GM12801 (cell line): ENCODE measurements around the gene BRSK2.

Source experiments
- CTCF ChIP-seq: IDR thresholded peaks from one replicate; pipeline ENCODE4 v1.5.1; 2011; ENCODE audit warnings: control low read depth; ENCODE audit not compliant: insufficient read length; ENCODE audit errors: extremely low read depth

Gene BRSK2

GRCh38 chr11:1392561-1392960 lies 2.8 kb downstream of the BRSK2 start:
- TF ChIP-seq CTCF, result no peak

GRCh38 chr11:1393038-1393710 lies 3.4 kb downstream of the BRSK2 start:
- no peak for TF ChIP-seq CTCF

- TF ChIP-seq CTCF, result no peak
Observed at GRCh38 chr11:1394936-1395772, 5.4 kb downstream of the BRSK2 start.

GRCh38 chr11:1395773-1396374 lies 6.1 kb downstream of the BRSK2 start:
- no peak for TF ChIP-seq CTCF

DNA sequence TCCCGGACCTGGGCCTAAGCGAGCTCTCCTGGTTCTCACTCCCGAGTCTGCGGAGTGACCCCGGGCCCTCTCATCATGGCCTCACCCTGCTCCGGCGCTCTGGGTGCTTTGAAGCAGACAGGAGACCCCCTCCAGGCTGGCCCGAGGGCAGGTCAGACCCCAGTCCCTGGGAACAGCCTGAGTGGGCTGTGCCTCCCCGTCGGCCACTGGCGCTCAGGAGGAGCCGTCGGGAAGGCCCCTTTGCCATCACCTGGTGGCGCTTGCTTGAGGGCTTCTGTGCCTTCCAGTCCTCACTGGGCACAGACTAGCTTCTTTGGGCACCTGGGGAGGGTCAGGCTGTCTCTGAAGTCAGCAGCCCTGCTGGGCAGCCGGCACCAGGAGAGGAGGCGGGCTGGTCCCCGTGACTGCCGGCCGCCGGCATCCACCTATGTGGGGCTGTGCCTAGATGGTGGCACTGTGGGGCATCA lies 6.7 kb downstream of the BRSK2 start:
- TF ChIP-seq CTCF, result no peak

- no peak for TF ChIP-seq CTCF
Observed at GRCh38 chr11:1397146-1397861, 7.6 kb downstream of the BRSK2 start.
